GM12891 (cell line): ENCODE data around the gene TOP1.
A peak's percentile ranks its signal among the peaks of the same experiment; 100 is the strongest.

Experiments
- DNase-seq: peaks from one replicate; pipeline ENCODE4 v3.0.0; 2011; ENCODE audit warnings: low spot score; ENCODE audit not compliant: insufficient read length
- FAIRE-seq: peaks from 2 replicates; lab custom pipeline; 2011; peaks lifted over from hg19 to GRCh38; lab: Jason Lieb, UNC
- PAX5 ChIP-seq: IDR thresholded peaks from 2 replicates; pipeline ENCODE4 v1.6.1; 2011; ENCODE audit warnings: low read length, moderate library complexity, mild to moderate bottlenecking; ENCODE audit not compliant: insufficient read depth, severe bottlenecking
- POLR2A ChIP-seq: IDR thresholded peaks from 2 replicates; pipeline ENCODE4 v1.6.1; 2011; ENCODE audit warnings: low read depth, low read length, control low read depth
- POLR2AphosphoS5 ChIP-seq: IDR thresholded peaks from 2 replicates; pipeline ENCODE4 v1.6.1; 2011; ENCODE audit warnings: low read depth, low read length, control low read depth
- POU2F2 ChIP-seq: IDR thresholded peaks from 2 replicates; pipeline ENCODE4 v1.6.1; 2011; ENCODE audit warnings: low read depth, mild to moderate bottlenecking, control low read depth, low read length, moderate library complexity
- SPI1 ChIP-seq: IDR thresholded peaks from 2 replicates; pipeline ENCODE4 v1.6.1; 2011; ENCODE audit warnings: low read depth, low read length, control low read depth
- TAF1 ChIP-seq: IDR thresholded peaks from 2 replicates; pipeline ENCODE4 v1.6.1; 2011; ENCODE audit warnings: low read depth, low read length, control low read depth

TOP1 gene

DNA sequence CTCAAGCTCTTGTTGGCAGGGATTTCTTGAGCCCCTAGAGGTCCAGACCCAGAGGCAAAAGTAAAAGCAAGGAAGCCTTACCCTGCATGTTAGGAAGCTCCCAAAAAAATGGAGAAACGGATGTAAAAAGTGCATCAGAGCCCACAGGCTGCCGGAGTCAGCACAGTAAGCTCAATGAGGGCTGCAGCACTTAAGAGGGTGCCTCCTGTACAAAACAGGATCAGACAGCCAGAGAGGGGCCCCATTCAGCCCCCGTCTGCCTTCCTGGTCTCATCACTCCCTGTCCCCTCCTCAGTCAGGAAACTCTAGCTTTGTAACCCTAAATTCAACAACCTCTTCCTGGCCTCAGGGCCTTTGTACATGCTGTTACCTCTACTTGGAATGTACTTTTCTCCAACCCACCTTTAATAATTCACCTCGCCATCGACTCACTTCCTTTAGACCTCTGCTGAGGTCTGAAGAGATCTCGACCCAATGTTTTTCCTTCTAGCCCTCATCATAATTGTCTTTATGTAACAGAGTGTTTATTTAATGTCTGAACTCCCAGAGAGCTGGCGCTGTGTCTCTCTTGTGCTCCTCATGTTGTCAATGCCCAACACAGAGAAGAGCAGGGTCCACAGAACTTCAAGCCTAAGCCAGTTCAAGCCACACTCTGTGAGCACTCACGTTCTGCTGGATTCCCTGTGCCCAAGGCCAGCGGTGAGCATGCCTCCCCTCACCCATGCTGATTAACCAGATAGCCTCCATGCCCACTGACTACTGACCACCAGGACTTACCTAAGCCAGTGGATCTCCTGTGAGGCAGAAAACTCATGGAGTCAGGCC is 106.0 kb downstream of the TOP1 start:
- FAIRE-seq (no peak), DNase-seq (no peak)
- TF ChIP-seq POLR2A (no peak), POLR2AphosphoS5 (no peak), POU2F2 (no peak), SPI1 (no peak), PAX5 (no peak), TAF1 (no peak)

DNA sequence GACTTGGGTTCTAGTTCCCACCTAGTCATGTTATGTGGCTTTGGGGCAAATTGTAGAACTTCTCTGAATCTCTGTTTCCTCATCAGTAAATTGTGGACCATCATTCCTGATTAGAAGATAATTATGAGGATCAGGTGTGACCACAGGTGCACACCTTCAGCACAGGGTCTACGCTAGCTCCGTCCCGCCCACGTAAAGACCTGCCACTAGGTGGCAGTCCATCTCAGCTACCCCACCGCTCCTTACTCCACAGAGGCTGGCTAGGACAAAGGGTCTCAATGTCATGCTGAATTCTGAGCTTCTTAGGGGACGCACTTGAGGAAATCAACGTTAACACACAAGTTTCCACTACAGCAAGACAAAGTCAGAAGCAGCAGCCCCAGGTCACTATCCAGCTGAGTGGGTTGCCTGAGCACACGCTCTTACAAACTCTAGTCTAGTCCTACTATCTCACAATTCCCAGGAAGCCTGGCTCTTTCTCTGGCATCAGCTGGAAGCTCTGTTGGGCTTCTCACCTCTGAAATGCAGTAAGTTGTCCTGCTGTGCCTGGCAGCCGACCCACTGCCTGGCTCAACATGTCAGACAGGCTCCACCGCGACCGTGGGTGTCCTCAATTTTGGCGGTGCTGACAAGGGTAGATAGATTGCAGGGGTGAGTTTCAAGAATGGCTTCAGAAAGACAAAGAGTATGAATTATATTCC is 106.7 kb downstream of the TOP1 start:
- TF ChIP-seq PAX5 (no peak), POLR2AphosphoS5 (no peak)
- FAIRE-seq (peak; percentile 85), DNase-seq (no peak)

DNA sequence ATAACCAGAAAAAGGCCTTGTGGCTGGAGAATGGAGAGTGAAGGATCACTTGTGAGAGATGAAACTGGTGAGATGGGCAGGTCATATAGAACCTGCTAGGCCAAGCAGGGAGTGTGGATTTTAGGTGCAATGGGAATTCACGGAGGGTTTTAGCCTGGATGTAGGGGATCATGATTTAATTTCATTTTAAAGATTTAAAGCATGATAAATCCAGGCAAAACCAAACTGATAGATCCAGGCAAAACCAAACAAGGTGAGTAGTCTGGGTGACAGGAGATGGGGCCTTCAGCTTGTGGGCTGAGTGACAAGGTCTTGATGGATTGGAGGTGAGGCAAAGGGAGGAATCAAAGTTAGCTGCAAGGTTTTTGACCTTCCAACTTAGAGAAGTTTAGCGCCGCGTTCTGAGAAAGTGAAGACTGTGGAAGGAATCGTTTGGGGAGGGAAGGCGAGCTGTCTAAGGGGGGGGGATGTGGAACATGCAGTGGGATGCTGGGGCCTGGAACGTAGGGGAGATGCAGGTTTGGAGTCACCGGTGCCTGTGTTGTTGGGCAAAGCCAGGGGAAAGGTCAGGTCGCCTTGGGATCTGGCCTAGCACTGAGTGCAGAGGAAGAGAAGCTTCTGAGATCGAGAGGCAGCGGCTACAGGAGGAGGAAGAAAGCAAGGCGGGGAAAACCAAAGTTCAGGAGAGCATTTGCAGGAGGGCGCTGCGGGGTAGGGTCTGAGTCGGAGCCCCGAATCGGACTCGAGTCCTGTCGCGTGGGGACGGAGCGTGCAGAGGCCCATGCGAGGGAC is 107.5 kb downstream of the TOP1 start:
- no peak for TF ChIP-seq POLR2AphosphoS5
- TF ChIP-seq TAF1, result no peak
- TF ChIP-seq POLR2A, result no peak
- TF ChIP-seq POU2F2, result no peak
- no peak for TF ChIP-seq SPI1
- no peak for TF ChIP-seq PAX5
- DNase-seq (no peak), FAIRE-seq (no peak)

DNA sequence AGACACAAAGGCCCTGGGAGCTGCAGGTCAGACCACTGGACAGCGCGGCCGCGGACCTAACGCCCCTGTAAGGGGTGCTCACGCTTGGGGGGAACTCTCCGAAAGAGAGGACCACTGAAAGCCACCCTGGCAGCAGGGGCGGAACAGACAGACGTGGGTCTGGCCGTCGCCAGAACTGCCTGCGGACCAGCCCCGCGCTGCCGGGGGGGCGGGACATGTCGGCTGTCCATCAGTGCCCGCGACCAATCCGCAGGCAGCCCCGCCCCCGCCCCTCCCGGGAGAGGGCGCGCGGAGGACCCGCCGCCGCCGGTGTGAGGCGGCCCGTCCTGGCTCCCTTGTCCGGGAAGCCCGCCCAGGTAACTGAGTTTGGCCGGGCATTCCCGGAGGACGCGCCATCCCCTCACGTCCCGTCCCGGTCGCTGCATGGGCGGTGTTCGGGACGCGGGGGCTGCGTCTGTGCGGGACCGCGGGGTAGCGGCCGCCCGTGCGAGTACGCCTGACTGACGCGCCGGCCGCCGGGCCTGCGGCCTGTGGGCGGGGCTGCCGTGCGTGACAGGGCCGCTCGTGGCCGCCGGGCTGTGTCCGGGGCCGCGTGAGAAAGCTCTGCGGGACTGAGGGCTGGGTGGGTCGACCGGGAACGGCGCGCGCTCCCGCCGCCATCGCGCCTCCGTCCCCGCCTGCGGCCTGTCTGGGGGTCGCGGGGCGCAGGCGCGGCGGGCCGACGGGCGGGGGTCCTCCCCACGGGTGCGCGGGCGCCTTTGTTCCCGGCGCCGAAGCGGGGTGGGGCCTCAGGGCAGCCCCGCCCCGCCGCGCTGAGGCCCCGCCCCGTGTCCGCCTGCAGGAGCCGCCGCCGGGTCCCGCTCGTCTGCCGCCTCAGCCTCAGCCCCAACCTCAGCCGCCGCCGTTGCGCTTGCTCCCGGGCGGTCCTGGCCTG is 108.3 kb downstream of the TOP1 start, which contains the start of gene PLCG1:
TSS of gene PLCG1 (plus strand) at position 864 of the 934 bp plus-strand sequence. CDS start 99 bp downstream, outside the sequence.
- peak; percentile 83 for DNase-seq
- TF ChIP-seq SPI1 (no peak), POLR2A (peak; percentile 60; the same call in 1 of the 2 replicates), POLR2AphosphoS5 (peak; percentile 39; the same call in 1 of the 2 replicates)
- FAIRE-seq, result peak; percentile 75

DNA sequence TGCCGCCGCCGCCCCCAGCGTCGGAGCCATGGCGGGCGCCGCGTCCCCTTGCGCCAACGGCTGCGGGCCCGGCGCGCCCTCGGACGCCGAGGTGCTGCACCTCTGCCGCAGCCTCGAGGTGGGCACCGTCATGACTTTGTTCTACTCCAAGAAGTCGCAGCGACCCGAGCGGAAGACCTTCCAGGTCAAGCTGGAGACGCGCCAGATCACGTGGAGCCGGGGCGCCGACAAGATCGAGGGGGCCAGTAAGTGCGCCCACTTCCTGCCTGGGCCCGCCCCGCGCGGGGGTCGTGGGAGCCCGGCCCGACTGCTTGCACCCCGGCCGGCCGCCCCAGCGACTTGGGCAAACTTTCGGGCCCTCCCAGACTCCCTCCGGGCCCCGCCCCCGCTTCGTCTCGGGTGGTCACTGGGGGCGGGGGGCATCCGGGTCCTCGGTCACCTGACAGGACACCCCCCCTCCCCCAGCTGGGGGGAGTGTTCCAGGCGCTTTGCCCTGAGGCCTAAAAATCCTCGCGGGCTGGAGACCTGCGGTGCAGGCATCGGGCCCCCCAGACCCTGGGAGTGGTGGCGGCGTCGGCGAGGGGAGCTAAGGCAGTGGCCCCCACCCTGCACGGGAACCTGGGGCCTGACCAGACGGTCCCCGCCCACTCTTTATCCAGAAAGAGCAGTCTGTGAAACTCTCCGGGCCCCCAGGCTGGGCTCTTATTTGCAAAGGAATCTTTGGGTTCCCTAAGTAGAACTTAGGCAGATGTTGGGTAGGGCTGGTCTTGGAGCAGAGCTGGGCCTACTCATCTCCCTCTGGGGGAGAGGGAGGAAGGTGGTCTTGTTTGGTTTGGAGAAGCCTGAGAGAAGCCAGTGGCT is 109.2 kb downstream of the TOP1 start:
- no peak for TF ChIP-seq SPI1
- no peak for TF ChIP-seq POLR2A
- no peak for TF ChIP-seq TAF1
- TF ChIP-seq PAX5, result no peak
- no peak for TF ChIP-seq POLR2AphosphoS5
- no peak for TF ChIP-seq POU2F2
- FAIRE-seq (no peak), DNase-seq (peak; percentile 57)

DNA sequence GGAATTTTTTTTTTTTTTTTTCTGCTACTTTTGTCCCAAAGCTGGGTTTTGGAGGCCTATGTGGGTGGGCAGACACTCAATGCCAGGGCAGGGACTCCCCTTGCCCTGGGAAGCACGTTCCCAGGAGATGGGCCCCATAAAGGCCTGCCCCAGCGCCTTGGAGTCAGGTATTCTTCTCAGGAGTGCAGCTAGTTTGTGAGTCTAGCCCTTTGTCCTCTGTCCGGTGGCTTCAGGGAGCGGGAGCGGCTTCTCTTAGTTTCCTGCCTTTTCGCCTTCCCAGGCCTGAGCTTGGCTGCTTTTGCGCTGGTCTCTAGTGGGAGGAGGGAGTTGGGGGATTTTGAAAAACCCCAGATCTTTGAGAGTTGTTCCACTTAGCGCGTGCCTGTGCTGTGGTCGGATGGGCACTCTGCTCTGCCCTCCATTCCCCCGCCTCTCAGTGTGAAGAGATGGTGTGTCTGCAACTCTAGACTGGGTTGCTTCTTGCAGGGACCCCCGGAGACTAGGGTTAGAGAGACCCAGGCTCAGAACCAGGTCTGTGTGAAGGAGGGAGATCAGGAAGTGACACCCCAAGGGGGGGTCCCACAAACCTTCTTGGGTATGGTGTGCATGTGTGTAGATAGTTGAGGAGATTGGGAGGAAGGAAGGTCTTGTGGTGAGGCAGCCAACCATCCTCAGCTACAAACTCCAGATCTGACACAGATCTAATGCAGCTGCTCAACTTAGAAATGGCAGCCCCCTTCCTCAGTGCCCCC is 110.0 kb downstream of the TOP1 start:
- TF ChIP-seq POLR2A, result no peak
- TF ChIP-seq POLR2AphosphoS5, result no peak; the same call in 1 of the 2 replicates
- no peak for TF ChIP-seq PAX5
- TF ChIP-seq POU2F2, result no peak
- peak; percentile 52 for TF ChIP-seq SPI1
- peak; percentile 26; the same call in 1 of the 2 replicates for TF ChIP-seq TAF1
- FAIRE-seq, result peak; percentile 40
- DNase-seq, result no peak

DNA sequence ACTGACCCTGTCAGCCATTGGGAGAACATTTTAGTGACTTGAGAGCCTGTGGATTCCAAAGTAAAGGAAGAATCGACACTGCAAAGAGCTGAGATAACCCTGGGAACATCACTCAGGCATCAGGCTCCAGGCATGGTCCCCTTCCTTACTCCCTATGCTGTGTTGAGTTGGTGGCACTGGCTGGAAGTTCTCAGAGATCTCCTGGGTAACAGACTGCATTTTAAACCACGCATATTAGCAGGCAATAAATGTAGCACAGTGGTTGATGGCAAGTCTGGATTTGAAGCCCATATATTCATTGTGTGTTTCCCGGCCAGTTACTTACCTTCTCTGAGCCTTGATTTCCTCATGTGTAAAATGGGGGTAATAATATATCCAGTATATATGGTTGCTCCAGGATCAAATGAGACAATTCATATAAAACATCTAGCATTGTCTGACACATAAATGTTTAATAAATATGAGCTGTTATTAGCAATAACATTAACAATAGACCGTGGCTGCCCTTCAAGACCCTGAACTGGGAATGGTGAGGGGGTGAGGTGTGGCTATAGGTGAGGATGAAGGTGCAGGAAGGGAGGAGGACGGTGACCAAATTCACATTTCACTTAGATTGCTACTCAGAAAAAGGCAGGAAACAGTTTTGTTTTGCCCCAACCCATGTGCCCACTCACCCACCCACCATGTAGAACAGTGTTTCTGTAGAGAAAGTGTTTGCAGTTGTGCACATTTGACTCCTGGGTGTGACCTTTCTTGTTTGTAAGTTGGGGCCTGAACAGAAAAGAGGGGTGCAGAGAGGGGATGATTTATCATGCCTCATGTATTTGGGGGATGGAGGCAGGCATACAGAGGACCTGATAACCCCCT is 110.8 kb downstream of the TOP1 start:
- no peak for TF ChIP-seq POLR2A
- TF ChIP-seq PAX5, result no peak
- no peak for TF ChIP-seq TAF1
- no peak for TF ChIP-seq SPI1
- TF ChIP-seq POLR2AphosphoS5, result no peak
- no peak for TF ChIP-seq POU2F2
- DNase-seq (no peak), FAIRE-seq (no peak)
